Adrenal gland (tissue), 5 donors: ENCODE measurements around the gene CLIC6.

Experiments
- CTCF ChIP-seq, 6 experiments: fragments of 450-650 bp in 4 of 6; fragments of 200-600 bp in 2 of 6; sonication (generic) in 1 of 6; IDR thresholded peaks; 1 replicate in 5 of 6; 2 replicates in 1 of 6; pipeline versions ENCODE4 v1.5.1 to v1.8.0; 2016 to 2021; ENCODE audit warnings: antibody characterized with exemption in 6 of 6, mild to moderate bottlenecking in 2 of 6, moderate library complexity in 1 of 6
- POLR2A ChIP-seq, 2 donors: fragments of 450-650 bp; IDR thresholded peaks; one replicate each; pipeline ENCODE4 v1.6.1; 2017; ENCODE audit warnings: antibody characterized with exemption in 2 of 2, mild to moderate bottlenecking in 2 of 2, moderate library complexity in 1 of 2
- donor health status: DM: no; HTN: no; CAD: no.

GRCh38 chr21:34704119-34704518 lies 35.3 kb downstream of the CLIC6 start:
- no peak for TF ChIP-seq CTCF (IDR thresholded peaks at IDR 0.05)
- no peak for TF ChIP-seq POLR2A (IDR thresholded peaks at IDR 0.05)
